ENCODE data around the gene ZNF486.
"Not testable (repeated sequence)": the region's sequence is repeated elsewhere in the genome, so short reads cannot be mapped to it uniquely, and the experiment has no call there.

ZNF486 gene

GRCh38 chr19:20167020-20167644 lies at the start of gene ZNF486:
TSS of gene ZNF486 (plus strand) at chr19:20167214. CDS start at chr19:20167331, 117 bp downstream.
- DNase-seq: peak; percentile 96

DNA sequence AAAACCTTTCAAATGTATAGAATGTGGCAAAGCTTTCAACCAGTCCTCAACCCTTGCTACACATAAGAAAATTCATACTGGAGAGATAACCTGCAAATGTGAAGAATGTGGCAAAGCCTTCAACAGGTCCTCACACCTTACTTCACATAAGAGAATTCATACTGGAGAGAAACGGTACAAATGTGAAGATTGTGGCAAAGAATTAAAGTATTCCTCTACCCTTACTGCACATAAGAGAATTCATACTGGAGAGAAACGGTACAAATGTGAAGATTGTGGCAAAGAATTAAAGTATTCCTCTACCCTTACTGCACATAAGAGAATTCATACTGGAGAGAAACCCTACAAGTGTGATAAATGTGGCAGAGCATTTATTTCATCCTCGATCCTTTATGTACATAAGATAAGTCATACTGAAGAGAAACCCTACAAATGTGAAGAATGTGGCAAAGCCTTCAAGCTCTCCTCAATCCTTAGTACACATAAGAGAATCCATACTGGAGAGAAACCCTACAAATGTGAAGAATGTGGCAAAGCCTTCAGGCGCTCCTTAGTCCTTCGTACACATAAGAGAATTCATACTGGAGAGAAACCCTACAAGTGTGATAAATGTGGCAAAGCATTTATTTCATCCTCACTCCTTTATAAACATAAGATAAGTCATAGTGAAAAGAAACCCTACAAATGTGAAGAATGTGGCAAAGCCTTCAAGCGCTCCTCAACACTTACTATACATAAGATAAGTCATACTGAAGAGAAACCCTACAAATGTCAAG lies 48.8 kb upstream of the ZNF486 start:
- not testable (repeated sequence) for DNase-seq

- no peak for DNase-seq
Observed at GRCh38 chr19:20124879-20125278, 42.1 kb upstream of the ZNF486 start.

- DNase-seq: not testable (repeated sequence)
Observed at GRCh38 chr19:20132933-20133332, 34.1 kb upstream of the ZNF486 start.

GRCh38 chr19:20137714-20138113 lies 29.3 kb upstream of the ZNF486 start:
- not testable (repeated sequence) for DNase-seq

GRCh38 chr19:20151617-20152145 lies 15.3 kb upstream of the ZNF486 start:
- no peak for DNase-seq

DNA sequence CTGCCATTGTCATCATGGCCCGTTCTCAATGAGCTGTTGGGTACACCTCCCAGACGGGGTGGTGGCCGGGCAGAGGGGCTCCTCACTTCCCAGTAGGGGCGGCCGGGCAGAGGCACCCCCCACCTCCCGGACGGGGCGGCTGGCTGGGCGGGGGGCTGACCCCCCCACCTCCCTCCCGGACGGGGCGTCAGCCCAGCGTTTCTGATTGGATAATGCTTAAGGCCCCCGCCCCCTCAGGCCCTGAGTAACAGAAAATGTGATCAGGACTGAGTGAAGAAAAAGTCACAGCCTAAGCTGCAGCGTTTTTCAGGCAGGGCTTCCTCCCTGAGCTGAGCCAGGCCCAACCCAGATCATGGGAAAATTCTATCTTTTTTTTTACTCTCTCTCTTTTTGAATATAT lies 14.5 kb upstream of the ZNF486 start:
- DNase-seq: not testable (repeated sequence)

DNA sequence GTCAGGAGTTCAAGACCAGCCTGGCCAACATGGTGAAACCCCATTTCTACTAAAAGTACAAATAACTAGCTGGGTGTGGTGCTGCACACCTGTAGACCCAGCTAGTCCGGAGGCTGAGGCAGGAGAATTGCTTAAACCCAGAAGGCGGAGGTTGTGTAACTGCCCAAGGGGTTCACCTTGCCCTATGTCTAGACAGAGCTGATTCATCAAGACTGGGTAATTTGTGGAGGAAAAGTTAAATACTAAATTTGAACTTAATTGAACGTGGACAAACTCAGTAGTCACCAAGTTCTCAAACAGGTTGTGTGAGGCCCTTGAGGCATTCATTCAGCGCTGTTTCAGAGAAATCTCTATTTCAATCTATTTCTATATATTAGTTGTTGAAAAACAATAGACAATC lies 13.7 kb upstream of the ZNF486 start:
- DNase-seq: no peak

DNA sequence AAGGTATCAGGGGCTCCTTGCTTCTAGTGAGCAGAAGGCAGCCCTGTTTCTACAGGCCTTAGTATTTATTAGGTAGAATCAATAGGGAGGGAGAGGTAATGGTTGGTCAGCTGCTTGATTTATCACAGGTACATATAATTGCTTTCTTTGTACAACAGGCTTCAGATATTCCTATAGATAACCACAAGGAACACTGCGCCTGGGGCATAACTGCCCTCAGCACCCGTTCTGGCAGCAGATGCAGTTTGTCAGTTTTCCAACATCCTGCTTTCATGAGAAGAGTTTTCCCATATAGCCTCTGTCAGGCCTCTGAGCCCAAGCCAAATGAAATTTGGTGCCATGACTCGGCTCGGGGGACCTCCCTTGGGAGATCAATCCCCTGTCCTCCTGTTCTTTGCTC lies 12.4 kb upstream of the ZNF486 start:
- DNase-seq: no peak

GRCh38 chr19:20162821-20163220 lies 4.2 kb upstream of the ZNF486 start:
- no peak for DNase-seq

- DNase-seq: no peak
Observed at GRCh38 chr19:20164456-20164855, 2.6 kb upstream of the ZNF486 start.

- no peak for DNase-seq
Observed at GRCh38 chr19:20165971-20166592, 932 bp upstream of the ZNF486 start.

- DNase-seq: no peak
Observed at GRCh38 chr19:20167651-20168122, 673 bp downstream of the ZNF486 start.

DNA sequence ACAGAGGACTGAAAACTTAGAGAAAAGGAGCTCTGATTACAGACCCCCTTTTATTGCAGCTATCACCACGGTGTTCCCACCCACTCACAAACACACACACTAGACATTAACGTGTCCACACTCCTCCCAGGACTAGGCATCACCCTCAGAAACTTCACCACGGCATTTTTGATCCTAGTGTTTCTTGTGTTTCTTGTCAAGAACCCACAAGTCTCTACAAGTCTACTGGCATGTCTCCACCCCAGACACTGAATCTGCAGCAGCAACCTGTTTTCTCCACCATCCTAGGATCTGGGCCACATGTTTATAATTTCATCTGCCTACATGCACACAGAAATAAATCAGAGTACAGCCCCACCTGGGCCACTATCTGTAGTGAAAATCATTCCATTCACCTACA lies 4.3 kb downstream of the ZNF486 start:
- DNase-seq: no peak

DNA sequence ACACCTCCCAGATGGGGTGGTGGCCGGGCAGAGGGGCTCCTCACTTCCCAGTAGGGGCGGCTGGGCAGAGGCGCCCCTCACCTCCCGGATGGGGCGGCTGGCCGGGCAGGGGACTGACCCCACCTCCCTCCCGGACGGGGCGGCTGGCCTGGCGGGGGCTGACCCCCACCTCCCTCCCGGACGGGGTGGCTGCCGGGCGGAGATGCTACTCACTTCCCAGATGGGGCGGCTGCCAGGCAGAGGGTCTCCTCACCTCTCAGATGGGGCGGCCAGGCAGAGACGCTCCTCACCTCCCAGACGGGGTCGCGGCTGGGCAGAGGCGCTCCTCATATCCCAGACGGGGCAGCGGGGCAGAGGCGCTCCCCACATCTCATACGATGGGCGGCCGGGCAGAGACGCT lies 8.8 kb downstream of the ZNF486 start:
- not testable (repeated sequence) for DNase-seq

- DNase-seq: not testable (repeated sequence)
Observed at GRCh38 chr19:20179956-20180355, 12.9 kb downstream of the ZNF486 start.

GRCh38 chr19:20182222-20182785 lies 15.3 kb downstream of the ZNF486 start:
- DNase-seq: no peak

GRCh38 chr19:20186174-20186573 lies 19.2 kb downstream of the ZNF486 start:
- DNase-seq: no peak

DNA sequence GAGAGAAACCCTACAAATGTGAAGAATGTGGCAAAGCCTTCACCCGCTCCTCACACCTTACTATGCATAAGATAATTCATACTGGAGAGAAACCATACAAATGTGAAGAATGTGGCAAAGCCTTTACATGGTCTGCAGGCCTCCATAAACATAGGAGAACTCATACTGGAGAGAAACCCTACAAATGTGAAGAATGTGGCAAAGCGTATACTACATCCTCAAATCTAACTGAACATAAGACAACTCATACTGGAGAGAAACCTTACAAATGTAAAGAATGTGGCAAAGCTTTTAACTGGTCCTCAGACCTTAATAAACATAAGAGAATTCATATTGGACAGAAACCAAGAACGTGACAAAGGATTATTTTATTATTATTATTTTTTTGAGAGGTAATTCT lies 30.7 kb downstream of the ZNF486 start:
- DNase-seq: no peak

DNA sequence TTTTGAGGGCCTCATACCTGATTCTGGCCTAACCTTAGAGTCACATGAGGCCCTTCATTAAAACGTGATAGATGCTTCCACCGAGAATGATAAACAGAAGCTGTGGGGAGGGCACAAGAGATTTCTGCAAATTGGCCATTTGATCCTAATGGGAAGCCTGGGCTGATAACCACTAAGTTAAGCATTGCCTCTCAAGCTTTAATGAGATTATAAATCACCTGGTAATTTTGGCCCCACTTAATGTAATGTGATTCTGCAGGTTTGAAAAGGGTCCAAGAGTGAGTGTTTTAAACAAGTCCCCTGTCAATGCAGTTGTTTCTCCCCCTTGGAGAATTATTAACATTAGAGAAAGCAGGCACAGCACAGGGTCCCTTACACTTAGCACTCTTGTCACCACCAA lies 42.0 kb downstream of the ZNF486 start:
- DNase-seq: no peak

DNA sequence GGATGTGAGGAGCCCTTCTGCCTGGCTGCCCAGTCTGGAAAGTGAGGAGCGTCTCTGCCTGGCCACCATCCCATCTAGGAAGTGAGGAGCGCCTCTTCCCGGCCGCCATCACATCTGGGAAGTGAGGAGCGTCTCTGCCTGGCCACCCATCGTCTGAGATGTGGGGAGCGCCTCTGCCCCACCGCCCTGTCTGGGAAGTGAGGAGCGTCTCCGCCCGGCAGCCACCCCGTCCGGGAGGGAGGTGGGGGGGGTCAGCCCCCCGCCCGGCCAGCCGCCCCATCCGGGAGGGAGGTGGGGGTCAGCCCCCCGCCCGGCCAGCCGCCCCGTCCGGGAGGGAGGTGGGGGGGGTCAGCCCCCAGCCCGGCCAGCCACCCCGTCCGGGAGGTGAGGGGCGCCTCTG lies 47.4 kb downstream of the ZNF486 start:
- DNase-seq: not testable (repeated sequence)

DNA sequence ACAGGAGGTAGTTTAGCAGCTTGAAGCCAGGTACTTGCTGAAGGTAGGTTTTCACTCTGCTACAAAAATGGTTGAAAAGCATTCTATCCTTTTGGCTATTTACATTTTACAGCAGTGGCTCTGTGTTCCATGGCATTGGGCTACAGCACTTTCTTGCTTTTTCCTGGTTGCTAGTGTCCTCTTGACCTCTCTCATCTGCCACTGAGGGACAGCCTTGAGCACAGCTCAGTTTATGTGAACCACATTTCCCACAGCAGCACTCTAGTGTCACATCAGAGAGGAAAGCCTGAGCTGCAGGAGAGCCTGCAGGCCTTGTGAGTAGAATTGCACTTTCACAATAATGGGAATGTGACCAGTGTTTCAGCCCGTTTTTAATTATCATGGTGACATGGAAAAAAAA lies 54.6 kb downstream of the ZNF486 start:
- not testable (repeated sequence) for DNase-seq

- DNase-seq: no peak
Observed at GRCh38 chr19:20233105-20233504, 66.1 kb downstream of the ZNF486 start.
